Gastroesophageal sphincter (tissue), 4 donors: ENCODE results near the gene REN. TPM values are rescaled to one million over a fixed set of nuclear protein-coding genes. Genes with fewer than 3 reads are reported as not detected.

Source experiments
- ATAC-seq: fragments of 150-250 bp; one replicate; pipeline ENCODE4 v1.9.1; 2016; ENCODE audit warnings: mild to moderate bottlenecking, moderate library complexity
- H3K27ac ChIP-seq, 4 donors: fragments of 200-600 bp; sonication (generic) in 3 of 4; 1 replicate in 3 of 4; 2 replicates in 1 of 4; pipeline ENCODE4 v1.5.1; 2016 to 2019
- H3K27me3 ChIP-seq: fragments of 200-600 bp; sonication (generic); one replicate; pipeline ENCODE4 v1.5.1; 2019
- H3K36me3 ChIP-seq, 2 donors: fragments of 200-600 bp; sonication (generic); one replicate each; pipeline ENCODE4 v1.5.1; 2019; ENCODE audit warnings: control low read depth in 1 of 2
- H3K4me1 ChIP-seq, 3 donors: fragments of 200-600 bp; sonication (generic); 1 replicate in 2 of 3; 2 replicates in 1 of 3; pipeline ENCODE4 v1.5.1; 2016 to 2019; ENCODE audit warnings: control low read depth in 2 of 3
- H3K4me3 ChIP-seq, 2 donors: fragments of 200-600 bp; sonication (generic); one replicate each; pipeline ENCODE4 v1.5.1; 2019; ENCODE audit warnings: mild to moderate bottlenecking in 1 of 2, moderate library complexity in 1 of 2
- H3K9me3 ChIP-seq, 3 donors: fragments of 200-600 bp; sonication (generic); one replicate each; pipeline ENCODE4 v1.5.1; 2017 to 2019; ENCODE audit warnings: control low read depth in 2 of 3
- CTCF ChIP-seq, 4 experiments: fragments of 200-600 bp in 2 of 4; fragments of 450-650 bp in 2 of 4; sonication (generic) in 1 of 4; IDR thresholded peaks; one replicate each; pipeline ENCODE4 v1.5.1; 2017 to 2019; ENCODE audit warnings: antibody characterized with exemption in 4 of 4, mild to moderate bottlenecking in 2 of 4, moderate library complexity in 2 of 4
- EP300 ChIP-seq: sonication (generic); formaldehyde crosslinking; IDR thresholded peaks from one replicate; pipeline ENCODE4 v1.6.1; 2017; ENCODE audit warnings: antibody characterized with exemption, mild to moderate bottlenecking
- POLR2A ChIP-seq, 2 donors: fragments of 450-650 bp; IDR thresholded peaks; one replicate each; pipeline ENCODE4 v1.6.1; 2017; ENCODE audit warnings: antibody characterized with exemption in 2 of 2, mild to moderate bottlenecking in 2 of 2, moderate library complexity in 1 of 2
- POLR2AphosphoS5 ChIP-seq: sonication (generic); formaldehyde crosslinking; IDR thresholded peaks from one replicate; pipeline ENCODE4 v1.6.1; 2017; ENCODE audit warnings: antibody characterized with exemption
- WGBS, 2 donors: methylation state at CpG; one replicate each; pipeline ENCODE4 v1.1.5; 2018; ENCODE audit warnings: low coverage in 1 of 2; 5-methylcytosine and 5-hydroxymethylcytosine counted together
- total RNA-seq, 4 donors: library from RNA; depleted of rRNA; stranded (reverse); fragments of >200 nt; gene quantifications; one replicate each; pipeline ENCODE4 v1.1.0, GENCODE V29; 2016

REN gene
- total RNA-seq, 4 donors from 2014 or later = not detected

GRCh38 chr1:204146309-204146708 is 19.8 kb downstream of the REN start:
- WGBS, 2 donors = 100% methylated on average over 3 of the region's 6 CpGs; no CpG with 5 or more reads in 1 of the 2 donors
- Histone ChIP-seq H3K27me3 (peaks cover 5% of the 10 kb centered on the region), H3K4me3 (no peak overlapping the region), H3K27ac (no peak overlapping the region), H3K9me3 (no peaks in the 10 kb centered on the region), H3K36me3 (peaks cover 0 to 23% of the 10 kb centered on the region in 2 donors), H3K4me1 (peaks cover 0 to 14% (median 6%) of the 10 kb centered on the region in 3 donors)
- no peak for ATAC-seq
- TF ChIP-seq EP300 (no peak), CTCF (IDR thresholded peaks at IDR 0.05) (no peak), POLR2AphosphoS5 (no peak), POLR2A (IDR thresholded peaks at IDR 0.05) (no peak)

DNA sequence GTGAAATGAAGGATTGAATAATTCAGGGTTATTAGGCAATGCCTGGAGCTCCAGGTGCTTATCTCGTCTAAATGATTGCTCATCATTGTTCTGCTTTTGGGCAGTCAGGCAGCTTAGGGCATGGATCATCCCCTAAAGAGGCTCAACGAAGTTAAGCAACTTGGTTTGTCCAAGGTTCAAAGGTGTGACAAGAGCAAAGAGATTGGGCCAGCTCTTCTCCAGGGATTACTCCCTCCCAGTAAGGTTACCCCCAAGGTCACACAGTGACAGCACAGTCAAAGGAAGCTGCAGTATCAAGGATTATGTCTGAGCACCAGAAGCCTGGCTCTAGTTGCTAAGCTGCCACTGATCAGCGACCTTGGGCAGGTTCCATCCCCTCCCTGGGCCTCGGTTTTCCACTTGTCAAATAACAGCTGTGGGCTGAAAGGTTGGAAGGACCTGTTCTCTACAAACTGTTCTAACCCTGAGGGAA is 21.1 kb downstream of the REN start:
- Histone ChIP-seq H3K36me3 (peaks cover 0 to 33% of the 10 kb centered on the region in 2 donors), H3K27ac (no peak overlapping the region), H3K4me1 (peaks cover 0 to 3% (median 0%) of the 10 kb centered on the region in 3 donors), H3K27me3 (no peaks in the 10 kb centered on the region), H3K4me3 (no peak overlapping the region), H3K9me3 (no peaks in the 10 kb centered on the region)
- no peak for ATAC-seq
- WGBS, 2 donors = 67% methylated on average over 3 of the region's 4 CpGs; no CpG with 5 or more reads in 1 of the 2 donors
- no peak for TF ChIP-seq EP300
- TF ChIP-seq CTCF (IDR thresholded peaks at IDR 0.05) = no peak
- TF ChIP-seq POLR2AphosphoS5 = no peak
- no peak for TF ChIP-seq POLR2A (IDR thresholded peaks at IDR 0.05)

DNA sequence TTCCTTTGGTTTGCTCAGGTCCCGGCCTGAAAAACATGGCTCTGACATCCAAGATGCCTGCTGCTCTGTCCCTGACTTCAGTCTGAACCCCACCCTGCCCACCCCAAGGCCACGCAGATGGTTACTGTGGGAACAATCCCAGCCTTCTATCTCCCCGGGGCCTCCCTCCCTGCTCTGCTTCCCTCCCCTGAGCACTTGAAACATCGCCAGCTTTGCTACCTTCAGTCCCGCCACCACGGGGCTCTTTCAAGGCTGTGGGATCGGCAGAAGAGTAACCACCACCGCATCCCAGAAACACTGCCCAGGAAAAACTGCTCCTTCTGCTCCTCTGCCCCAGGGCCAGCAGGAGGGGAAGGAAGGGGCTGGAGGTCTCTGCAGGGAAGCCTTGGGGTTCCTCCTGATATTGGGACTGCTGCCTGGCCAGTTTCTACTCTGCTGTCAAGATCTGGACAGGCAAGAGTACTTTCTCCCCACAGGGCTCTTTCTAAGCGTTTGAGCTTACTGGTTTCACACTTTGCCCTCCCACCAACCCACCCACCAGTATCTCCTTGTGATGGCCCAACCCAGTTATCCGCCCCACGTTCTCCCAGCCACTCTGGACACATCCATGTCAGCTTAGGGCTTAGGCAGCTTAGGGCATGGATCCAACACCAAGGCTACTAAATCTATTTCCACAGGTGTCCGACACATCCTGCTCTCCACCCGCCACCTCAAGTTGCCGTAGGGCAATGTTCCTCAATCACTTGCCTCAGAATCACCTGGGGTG is 22.7 kb downstream of the REN start:
- no peak overlapping the region for H3K4me3 ChIP-seq
- no peaks in the 10 kb centered on the region for H3K27me3 ChIP-seq
- 75 to 90% methylated on average over 2 to 4 of the region's 14 CpGs for WGBS, 2 donors
- H3K4me1 ChIP-seq = no peaks in the 10 kb centered on the region
- H3K36me3 ChIP-seq = peaks cover 0 to 46% of the 10 kb centered on the region in 2 donors
- ATAC-seq = no peak
- H3K27ac ChIP-seq = no peak overlapping the region
- H3K9me3 ChIP-seq = no peaks in the 10 kb centered on the region
- TF ChIP-seq CTCF (IDR thresholded peaks at IDR 0.05) (no peak), POLR2A (IDR thresholded peaks at IDR 0.05) (no peak), POLR2AphosphoS5 (no peak), EP300 (no peak)

DNA sequence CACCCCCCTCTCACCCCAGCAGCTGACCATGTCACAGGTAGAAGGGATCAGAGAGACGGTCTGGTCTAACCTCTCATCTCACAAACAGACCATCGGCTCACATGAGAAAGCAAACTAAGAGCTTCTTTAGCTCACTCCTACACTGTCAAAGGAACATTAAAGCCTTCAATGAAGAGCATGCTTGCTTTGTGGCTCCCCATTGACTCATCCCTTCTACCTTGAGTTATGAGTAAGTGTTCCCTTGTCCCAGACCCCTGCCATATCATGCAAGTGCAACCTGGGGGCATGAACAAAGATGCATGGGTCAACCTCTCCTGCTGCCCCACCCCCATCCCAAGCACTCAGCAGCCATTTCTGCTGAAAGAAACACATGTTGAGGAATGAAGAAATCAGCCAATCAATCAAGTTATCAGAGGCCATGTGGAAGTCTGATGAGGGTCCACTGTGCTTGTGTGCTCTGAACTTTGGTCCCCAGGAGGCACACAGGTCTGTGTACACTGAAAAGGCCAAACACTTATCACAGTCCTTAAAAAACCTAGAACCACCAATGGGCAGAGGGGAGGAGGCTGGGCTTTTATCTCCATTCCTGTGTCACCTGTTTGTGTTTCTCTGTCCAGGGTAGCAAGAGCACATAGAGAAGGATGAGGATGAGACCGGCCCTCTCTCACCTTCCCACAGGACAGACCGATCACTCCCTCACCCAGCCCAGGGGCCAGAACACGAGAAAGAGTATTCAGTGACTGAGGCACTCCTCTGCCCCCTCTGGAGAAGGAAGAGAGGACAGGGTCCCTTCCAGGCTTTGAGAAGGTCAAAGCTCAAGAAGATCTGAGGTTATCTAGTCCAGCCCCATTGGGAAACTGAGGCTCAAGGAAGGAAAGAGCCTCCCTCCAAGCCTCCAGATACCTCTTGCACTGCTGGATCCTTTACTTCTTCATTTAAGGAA is 23.8 kb downstream of the REN start:
- Histone ChIP-seq H3K27me3 (no peaks in the 10 kb centered on the region), H3K9me3 (no peaks in the 10 kb centered on the region), H3K27ac (no peak overlapping the region), H3K4me1 (no peaks in the 10 kb centered on the region), H3K4me3 (no peak overlapping the region), H3K36me3 (peaks cover 0 to 56% of the 10 kb centered on the region in 2 donors)
- no peak for ATAC-seq
- no peak for TF ChIP-seq POLR2A (IDR thresholded peaks at IDR 0.05)
- no peak for TF ChIP-seq CTCF (IDR thresholded peaks at IDR 0.05)
- TF ChIP-seq POLR2AphosphoS5 = no peak
- no peak for TF ChIP-seq EP300
- 83 to 96% methylated on average over 2 to 5 of the region's 5 CpGs for WGBS, 2 donors
